Gastrocnemius medialis (tissue), 4 donors: ENCODE measurements around the gene RYR3.

Source experiments
- CTCF ChIP-seq, 5 experiments: fragments of 450-650 bp in 3 of 5; fragments of 200-600 bp in 2 of 5; sonication (generic) in 2 of 5; IDR thresholded peaks in 4 of 5; conservative IDR thresholded peaks in 1 of 5; 1 replicate in 4 of 5; 2 replicates in 1 of 5; pipeline ENCODE4 v1.5.1; 2016 to 2019; ENCODE audit warnings: antibody characterized with exemption in 5 of 5, mild to moderate bottlenecking in 3 of 5, moderate library complexity in 3 of 5
- POLR2A ChIP-seq, 2 donors: fragments of 450-650 bp; IDR thresholded peaks; one replicate each; pipeline ENCODE4 v1.6.1; 2017; ENCODE audit warnings: antibody characterized with exemption in 2 of 2, mild to moderate bottlenecking in 2 of 2, moderate library complexity in 2 of 2

GRCh38 chr15:33324609-33325008, 13.8 kb downstream of the RYR3 start:
- TF ChIP-seq POLR2A (IDR thresholded peaks at IDR 0.05) = no peak
- TF ChIP-seq CTCF (IDR thresholded peaks at IDR 0.05 in 4 of 5, conservative IDR thresholded peaks at IDR 0.05 in 1 of 5) = no peak
